Chondrocyte (in vitro differentiated cells): Measurements from ENCODE around the gene PPP2R5E. TPM values are rescaled to one million over a fixed set of nuclear protein-coding genes. Genes with fewer than 3 reads are reported as not detected.

ENCODE experiments used
- DNase-seq: peaks from one replicate; pipeline ENCODE4 v3.0.0; 2021; ENCODE audit warnings: mixed read lengths, low spot score
- H3K27ac Mint-ChIP-seq: one replicate; pipeline ENCODE4 v1.8.0; 2021; ENCODE audit warnings: mild to moderate bottlenecking, moderate library complexity, mixed read lengths; ENCODE audit not compliant: unreplicated experiment
- H3K27me3 Mint-ChIP-seq: 2 replicates; pipeline ENCODE4 v1.8.0; 2021; ENCODE audit warnings: low read depth, mixed read lengths
- H3K36me3 Mint-ChIP-seq: 2 replicates; pipeline ENCODE4 v1.8.0; 2021; ENCODE audit warnings: low read depth, mixed read lengths
- H3K4me1 Mint-ChIP-seq: 2 replicates; pipeline ENCODE4 v1.8.0; 2021; ENCODE audit warnings: low read depth, mild to moderate bottlenecking, mixed read lengths
- H3K4me3 Mint-ChIP-seq: one replicate; pipeline ENCODE4 v1.8.0; 2021; ENCODE audit warnings: mild to moderate bottlenecking, moderate library complexity, mixed read lengths; ENCODE audit not compliant: unreplicated experiment
- H3K9me3 Mint-ChIP-seq: 2 replicates; pipeline ENCODE4 v1.8.0; 2021; ENCODE audit warnings: low read depth, mixed read lengths
- CTCF ChIP-seq: fragments of 200-600 bp; sonication (generic); IDR thresholded peaks from 2 replicates; pipeline ENCODE4 v1.5.0; 2021; ENCODE audit warnings: antibody characterized with exemption, mild to moderate bottlenecking, moderate library complexity
- total RNA-seq: library from RNA; stranded (reverse); gene quantifications from 3 replicates; pipeline ENCODE4 v1.2.1, GENCODE V29; 2021

PPP2R5E gene
- total RNA-seq, 1 donor from 2014 or later, result 43.3 TPM

GRCh38 chr14:63322472-63322871 is 220.7 kb downstream of the PPP2R5E start:
- H3K27me3 Mint-ChIP-seq, result peaks cover 21% of the 10 kb centered on the region
- no peak for DNase-seq

More at GRCh38 chr14:63322472-63322871, 220.7 kb downstream of the PPP2R5E start:
- Mint-ChIP-seq H3K4me1 (no peaks in the 10 kb centered on the region), H3K9me3 (no peaks in the 10 kb centered on the region), H3K4me3 (no peak overlapping the region), H3K27ac (no peak overlapping the region), H3K36me3 (no peaks in the 10 kb centered on the region)
- TF ChIP-seq CTCF, result no peak

Other genes starting within 250 kb of the PPP2R5E start
- not detected in 3 replicates for gene GPHB5, start 224.4 kb downstream of the PPP2R5E start, total RNA-seq
- gene WDR89, start 98.5 kb upstream of the PPP2R5E start, total RNA-seq, result 10.6 to 11.7 TPM (median 10.8 TPM) in 3 replicates
- gene SGPP1, start 184.7 kb upstream of the PPP2R5E start, total RNA-seq, result 16.5 to 23.3 TPM (median 23.1 TPM) in 3 replicates